Right cardiac atrium (tissue), 5 donors: ENCODE measurements around the gene C3orf18. TPM values are rescaled to one million over a fixed set of nuclear protein-coding genes. Genes with fewer than 3 reads are reported as not detected.

Experiments used
- ATAC-seq, 2 donors: fragments of 200-7000 bp; cut with Tn5 transposase; one replicate each; pipeline versions ENCODE4 v1.8.0 to v1.9.1; 2020; ENCODE audit warnings: moderate library complexity in 2 of 2, mild to moderate bottlenecking in 1 of 2
- DNase-seq, 3 donors: peaks; one replicate each; pipeline ENCODE4 v3.0.0-alpha.2; 2020
- H3K27ac ChIP-seq: one replicate; pipeline ENCODE4 v1.5.1; 2013; ENCODE audit warnings: mild to moderate bottlenecking, low read length, control low read depth, moderate library complexity
- H3K27me3 ChIP-seq: one replicate; pipeline ENCODE4 v1.6.1; 2013; ENCODE audit not compliant: control insufficient read depth, insufficient read depth
- H3K4me1 ChIP-seq: one replicate; pipeline ENCODE4 v1.6.1; 2013; ENCODE audit warnings: low read length; ENCODE audit not compliant: control insufficient read depth, insufficient read depth
- H3K4me3 ChIP-seq: one replicate; pipeline ENCODE4 v1.5.1; 2013; ENCODE audit warnings: low read length, control low read depth
- H3K9me3 ChIP-seq: one replicate; pipeline ENCODE4 v1.6.1; 2013; ENCODE audit warnings: low read length; ENCODE audit not compliant: control insufficient read depth
- WGBS: extraction: QIAGEN DNeasy Blood & Tissue Kit; methylation state at CpG from one replicate; pipeline ENCODE4 v1.1.7; 2013; 5-methylcytosine and 5-hydroxymethylcytosine counted together
- intact Hi-C, 4 donors: fragments of 100-400 bp; cut with DNase I; formaldehyde crosslinking; loops; one replicate each; pipeline versions ENCODE4 v1.11.0 to v1.14.0; 2022 to 2023
- polyA plus RNA-seq: library from polyadenylated mRNA; stranded (reverse); fragments of 200-250 nt; gene quantifications from one replicate; pipeline ENCODE4 v1.2.3, GENCODE V29; 2013
- total RNA-seq, 4 donors: library from RNA; stranded (reverse); fragmentation: NEBNext Ultra II Directional; extraction: Animal tissue kit (Norgen Biotek cat#: 25700); gene quantifications; one replicate each; pipeline ENCODE4 v1.2.1, GENCODE V29; 2021
- donor health status: healthy with polysubstance abuse.
- donor health status: DM: no; HTN: yes; CAD: no.
- donor health status: DM: no; HTN: no; CAD: no.
- donor health status: DM: no; HTN: yes; CAD: no; lungs with severe emphysema.
- donor health status: DM: yes; HTN: yes; CAD: no.

The C3orf18 gene
- total and polyA plus RNA-seq, 5 donors, result 27.2 to 44.2 (median 38.2) TPM

DNA sequence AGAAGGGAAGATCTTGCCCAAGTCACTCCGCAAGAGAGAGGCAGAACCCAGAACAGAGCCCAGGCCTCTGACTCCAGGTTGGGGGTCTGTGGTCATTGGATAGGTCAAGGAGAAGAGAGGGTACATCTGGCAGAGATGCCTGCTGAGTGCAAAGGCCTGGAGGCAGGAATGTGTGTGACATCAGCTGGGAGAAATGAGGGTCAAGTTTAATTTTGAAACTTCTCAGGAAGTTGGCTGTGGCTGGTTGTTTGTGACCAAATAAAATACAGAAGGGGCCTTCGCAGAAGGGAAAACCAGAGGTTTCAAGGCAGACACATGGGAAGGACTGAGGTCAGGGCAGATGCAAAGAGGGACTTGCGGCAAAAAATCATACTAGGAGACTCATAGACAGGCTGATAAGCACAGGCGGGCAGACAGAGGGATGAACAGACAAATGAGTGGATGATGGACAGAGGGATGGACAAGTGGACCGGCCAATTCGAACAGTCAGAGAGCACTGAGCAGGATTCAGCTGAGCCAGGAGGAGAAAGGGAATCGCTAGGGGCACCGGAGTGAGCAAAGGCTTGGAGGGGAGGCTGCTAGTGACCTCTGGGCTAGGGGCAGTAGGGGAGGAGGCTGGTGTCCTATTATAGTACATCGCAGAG lies 35.4 kb downstream of the C3orf18 start:
- WGBS, result 75% methylated on average over 9 of the region's 9 CpGs
- no peak for ATAC-seq
- DNase-seq, result no peak
- intact Hi-C loops, result no loop called here
- H3K4me1 ChIP-seq, result peaks cover 2% of the 10 kb centered on the region
- H3K27me3 ChIP-seq, result no peaks in the 10 kb centered on the region
- no peak overlapping the region for H3K27ac ChIP-seq
- H3K9me3 ChIP-seq, result no peaks in the 10 kb centered on the region
- no peak overlapping the region for H3K4me3 ChIP-seq

DNA sequence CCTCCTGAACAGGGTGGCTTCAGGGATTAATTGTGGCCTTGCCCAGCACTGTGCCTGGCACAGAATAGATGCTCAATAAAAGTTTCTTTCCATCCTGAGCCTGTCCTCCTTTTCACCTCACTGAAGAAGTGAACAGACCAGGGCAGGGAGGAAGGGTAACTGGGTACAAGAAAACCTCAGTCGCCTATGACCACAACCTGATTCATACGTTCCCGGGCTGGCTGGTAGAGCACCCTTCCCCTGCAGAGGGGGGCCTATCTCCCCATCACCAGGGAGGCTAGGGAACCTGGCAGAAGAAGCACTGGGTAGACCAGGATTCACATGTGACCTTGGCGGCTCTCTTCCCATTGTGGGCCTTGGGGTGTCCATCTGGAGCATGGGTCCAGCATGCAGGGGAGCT lies 36.3 kb downstream of the C3orf18 start:
- no peak overlapping the region for H3K4me3 ChIP-seq
- intact Hi-C loops, result no loop called here
- 94% methylated on average over 4 of the region's 4 CpGs for WGBS
- no peaks in the 10 kb centered on the region for H3K27me3 ChIP-seq
- ATAC-seq, result no peak
- peaks cover 2% of the 10 kb centered on the region for H3K4me1 ChIP-seq
- H3K9me3 ChIP-seq, result no peaks in the 10 kb centered on the region
- H3K27ac ChIP-seq, result no peak overlapping the region
- no peak for DNase-seq

DNA sequence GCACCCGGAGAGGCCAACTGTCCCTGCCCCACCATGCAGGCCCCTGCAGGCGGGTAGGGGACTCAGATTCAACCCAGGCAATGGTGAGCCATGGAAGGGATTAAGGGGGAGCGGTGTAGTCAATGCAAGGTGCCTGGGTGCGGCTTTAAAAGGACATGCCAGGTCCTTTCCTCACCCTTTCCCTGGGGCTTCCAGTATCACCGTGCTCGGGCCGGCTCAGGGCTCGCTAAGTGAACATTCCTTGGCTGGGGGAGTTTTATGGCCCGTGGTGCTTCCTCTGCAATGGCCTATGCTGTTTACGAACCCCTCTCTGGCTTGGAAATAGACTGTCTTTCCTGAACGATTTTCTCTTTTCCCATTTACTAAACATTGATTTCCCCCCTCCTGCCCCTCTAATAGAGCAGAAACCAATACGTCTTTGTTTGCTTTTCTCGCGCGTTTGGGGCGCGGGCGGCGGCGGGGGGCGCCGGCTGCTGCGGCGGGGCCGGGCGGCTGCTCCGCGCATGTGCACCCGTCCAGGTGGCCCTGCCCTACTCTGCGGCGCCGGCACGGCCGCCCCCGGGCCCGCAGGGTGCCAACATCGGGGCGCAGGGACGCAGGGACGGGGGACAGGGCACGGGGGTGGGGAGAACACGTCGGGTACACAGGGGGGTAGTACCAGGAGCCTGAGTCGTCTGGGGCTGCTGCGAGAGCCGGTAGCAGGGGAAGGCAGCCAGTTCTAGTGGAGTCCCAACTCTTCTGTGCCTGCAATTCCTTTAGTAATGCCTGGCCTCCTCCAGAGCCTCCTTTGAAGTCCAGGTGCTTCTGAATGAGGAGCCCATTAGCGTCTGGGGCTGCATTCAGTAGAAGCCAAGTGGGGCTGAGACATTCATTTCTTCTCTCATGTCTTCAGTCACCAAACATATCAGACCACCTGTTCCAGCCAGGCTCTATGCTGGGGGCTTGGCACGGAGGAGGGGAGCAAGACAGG lies 37.3 kb downstream of the C3orf18 start:
- H3K4me1 ChIP-seq, result peaks cover 2% of the 10 kb centered on the region
- H3K9me3 ChIP-seq, result no peaks in the 10 kb centered on the region
- no peak overlapping the region for H3K27ac ChIP-seq
- DNase-seq (peak in 1 of 3 donors; percentile 66), ATAC-seq (no peak)
- H3K4me3 ChIP-seq, result no peak overlapping the region
- intact Hi-C loops, result no loop called here
- H3K27me3 ChIP-seq, result no peaks in the 10 kb centered on the region
- WGBS, result 14% methylated on average over 48 of the region's 48 CpGs

DNA sequence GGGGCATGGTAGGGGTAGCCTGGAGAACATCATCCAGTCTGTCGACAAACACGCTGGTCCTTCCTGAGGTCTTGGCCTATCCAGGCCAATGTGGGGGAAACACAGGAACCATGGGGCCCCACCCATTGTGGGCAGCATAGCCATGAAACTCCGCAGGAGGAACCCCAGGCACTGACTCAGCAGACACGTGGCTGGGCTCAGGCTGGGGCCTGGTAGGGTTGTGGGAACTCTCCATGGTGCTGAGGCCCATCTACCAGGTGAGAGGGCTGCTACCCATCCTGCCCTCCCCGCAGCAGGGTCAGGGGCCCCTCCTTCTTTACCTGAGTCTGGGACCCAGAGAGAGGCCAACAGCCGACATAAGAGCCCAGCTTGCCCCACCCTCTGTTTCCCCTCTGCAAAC lies 41.6 kb downstream of the C3orf18 start:
- H3K9me3 ChIP-seq, result no peaks in the 10 kb centered on the region
- H3K27ac ChIP-seq, result no peak overlapping the region
- H3K4me3 ChIP-seq, result no peak overlapping the region
- intact Hi-C loops, result no loop called here
- H3K27me3 ChIP-seq, result no peaks in the 10 kb centered on the region
- ATAC-seq, result peak; percentile 32 to 39
- 35% methylated on average over 6 of the region's 6 CpGs for WGBS
- peak; percentile 46 to 75 (median 70) for DNase-seq
- peaks cover 2% of the 10 kb centered on the region for H3K4me1 ChIP-seq

DNA sequence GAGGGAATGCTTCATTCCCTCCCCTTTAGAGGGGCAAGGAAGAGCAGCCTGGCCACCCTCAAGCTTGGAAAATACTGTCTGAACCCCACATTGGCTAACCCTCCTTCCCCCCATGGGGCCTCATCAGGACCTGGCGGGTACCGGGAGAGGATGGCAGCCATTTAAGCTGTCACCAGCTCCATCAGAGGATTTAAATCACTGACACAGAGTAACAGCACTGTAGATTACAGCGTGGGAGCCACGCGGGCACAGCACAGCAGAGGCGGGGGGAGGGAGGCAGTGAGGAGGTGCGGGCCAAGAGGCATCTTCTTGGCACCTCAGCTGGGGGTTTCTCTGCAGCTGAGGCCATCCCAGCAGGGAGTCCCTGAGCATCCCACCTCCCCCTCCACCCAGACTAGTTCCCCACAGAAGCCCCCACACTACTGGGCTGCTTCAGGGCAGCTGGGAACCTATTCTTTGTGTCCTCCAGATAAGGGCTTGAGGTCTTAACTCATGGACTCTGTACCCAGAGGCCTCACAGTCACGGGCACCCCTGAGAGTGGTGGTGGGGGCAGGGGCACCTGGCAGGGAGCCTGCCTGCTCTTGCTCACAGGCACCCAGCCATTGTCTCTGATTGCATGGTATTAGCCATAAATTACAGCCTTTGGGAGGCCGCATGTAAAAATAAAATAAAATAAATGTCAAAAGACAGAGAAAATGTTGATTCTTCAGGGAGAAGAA lies 42.2 kb downstream of the C3orf18 start:
- Histone ChIP-seq H3K9me3 (no peaks in the 10 kb centered on the region), H3K4me3 (no peak overlapping the region), H3K4me1 (peaks cover 2% of the 10 kb centered on the region), H3K27ac (no peak overlapping the region), H3K27me3 (no peaks in the 10 kb centered on the region)
- ATAC-seq (no peak), DNase-seq (no peak)
- WGBS, result 59% methylated on average over 9 of the region's 9 CpGs
- intact Hi-C loops, result no loop called here

DNA sequence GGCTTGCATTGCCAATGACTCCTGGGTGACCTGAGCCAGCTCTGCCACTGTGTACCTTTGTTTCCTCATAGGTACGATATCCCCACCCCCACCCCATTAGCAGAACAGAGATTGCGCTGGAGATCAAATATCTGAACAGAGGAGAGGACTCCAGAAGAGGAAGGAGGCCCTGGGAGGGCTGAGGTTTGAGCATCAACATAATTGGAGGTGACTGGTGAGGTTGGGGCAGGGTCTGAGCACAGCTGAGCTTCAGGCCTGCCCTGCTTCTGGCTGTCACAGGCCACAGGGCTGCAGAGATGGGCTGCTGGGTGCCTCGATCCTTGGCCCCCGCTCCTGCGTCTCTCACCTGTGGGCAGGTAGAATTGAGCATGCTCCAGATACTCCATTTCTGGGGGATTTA lies 42.8 kb downstream of the C3orf18 start:
- ATAC-seq, result no peak
- 78% methylated on average over 5 of the region's 5 CpGs for WGBS
- H3K4me3 ChIP-seq, result no peak overlapping the region
- no peaks in the 10 kb centered on the region for H3K9me3 ChIP-seq
- no peaks in the 10 kb centered on the region for H3K27me3 ChIP-seq
- no peaks in the 10 kb centered on the region for H3K4me1 ChIP-seq
- DNase-seq, result no peak
- intact Hi-C loops, result no loop called here
- H3K27ac ChIP-seq, result no peak overlapping the region

DNA sequence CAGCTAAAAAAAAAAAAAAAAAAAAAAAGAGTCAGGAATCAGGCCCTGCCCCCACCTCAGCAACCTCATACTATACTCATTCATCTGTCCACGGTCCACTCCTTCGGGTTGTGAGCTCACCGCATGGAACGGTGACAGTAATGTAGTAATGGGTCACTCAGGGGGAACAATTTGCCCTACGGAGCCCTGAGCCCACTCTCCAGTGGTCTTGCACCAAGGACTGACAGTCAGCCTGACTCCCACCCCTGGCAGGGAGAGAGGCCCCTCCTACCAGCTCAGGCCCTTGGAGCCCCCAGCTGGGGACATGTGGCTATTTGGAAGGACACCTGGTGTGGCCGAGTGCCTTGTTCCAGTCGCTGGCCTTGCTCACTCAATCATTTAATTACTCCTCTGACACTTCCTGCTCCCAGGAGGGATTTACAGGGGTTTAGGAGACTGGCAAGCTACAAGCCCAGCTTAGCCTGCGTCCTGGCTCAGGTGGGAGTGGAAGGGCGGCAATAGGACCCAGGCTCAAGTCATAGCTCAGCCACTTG lies 44.2 kb downstream of the C3orf18 start:
- no peak overlapping the region for H3K4me3 ChIP-seq
- H3K27me3 ChIP-seq, result no peaks in the 10 kb centered on the region
- H3K4me1 ChIP-seq, result peaks cover 2% of the 10 kb centered on the region
- ATAC-seq (no peak), DNase-seq (no peak)
- 70% methylated on average over 9 of the region's 9 CpGs for WGBS
- intact Hi-C loops, result no loop called here
- H3K27ac ChIP-seq, result no peak overlapping the region
- H3K9me3 ChIP-seq, result no peaks in the 10 kb centered on the region

DNA sequence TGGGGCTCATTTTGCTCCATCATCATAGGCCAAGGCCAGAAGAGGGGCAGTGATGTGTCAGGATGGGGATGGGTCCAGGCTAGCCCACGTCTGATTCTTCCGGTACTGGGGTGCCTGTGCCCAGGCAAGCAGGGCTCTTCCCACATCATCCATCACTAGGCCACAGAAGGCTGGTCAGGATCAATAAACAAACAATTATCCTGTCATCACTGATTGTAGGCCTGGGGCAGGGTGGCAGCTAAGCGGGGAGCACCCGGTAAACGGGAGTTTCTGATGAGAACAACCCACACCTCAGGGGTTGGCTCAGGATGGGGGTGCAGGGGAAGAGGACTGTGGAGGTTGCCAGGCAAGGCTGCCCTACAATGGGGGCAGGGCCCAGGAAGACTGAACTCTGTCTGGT lies 46.0 kb downstream of the C3orf18 start:
- 71% methylated on average over 5 of the region's 5 CpGs for WGBS

DNA sequence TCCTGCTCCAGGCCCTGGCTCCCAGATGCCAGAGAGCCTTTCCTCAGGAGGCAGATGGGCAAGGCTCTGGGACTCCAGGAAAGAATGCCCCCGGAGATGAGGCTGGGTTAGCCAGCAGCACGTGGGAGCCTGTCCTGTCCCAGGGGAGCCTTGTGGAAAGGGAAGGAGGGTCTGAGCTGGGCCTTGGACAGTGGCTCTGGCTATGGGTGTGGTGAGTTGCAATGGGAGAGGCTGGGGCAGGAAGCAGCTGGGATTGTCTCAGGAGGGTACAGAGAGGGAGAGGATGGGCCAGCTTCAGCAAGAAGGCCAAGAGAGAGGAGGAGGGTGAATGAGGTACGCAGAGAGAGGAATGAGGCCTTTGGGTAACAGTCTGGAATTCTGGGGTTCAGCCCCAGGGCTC lies 46.7 kb downstream of the C3orf18 start:
- intact Hi-C loops, result no loop called here
- H3K27ac ChIP-seq, result no peak overlapping the region
- no peaks in the 10 kb centered on the region for H3K9me3 ChIP-seq
- peaks cover 2% of the 10 kb centered on the region for H3K4me1 ChIP-seq
- 59% methylated on average over 3 of the region's 3 CpGs for WGBS
- no peak for DNase-seq
- ATAC-seq, result no peak
- no peaks in the 10 kb centered on the region for H3K27me3 ChIP-seq
- no peak overlapping the region for H3K4me3 ChIP-seq

More for the DNA sequence above, 46.0 kb downstream of the C3orf18 start:
- Histone ChIP-seq H3K4me1 (peaks cover 2% of the 10 kb centered on the region), H3K27me3 (no peaks in the 10 kb centered on the region), H3K9me3 (no peaks in the 10 kb centered on the region), H3K4me3 (no peak overlapping the region), H3K27ac (no peak overlapping the region)
- DNase-seq (no peak), ATAC-seq (no peak)
- intact Hi-C loops, result no loop called here

DNA sequence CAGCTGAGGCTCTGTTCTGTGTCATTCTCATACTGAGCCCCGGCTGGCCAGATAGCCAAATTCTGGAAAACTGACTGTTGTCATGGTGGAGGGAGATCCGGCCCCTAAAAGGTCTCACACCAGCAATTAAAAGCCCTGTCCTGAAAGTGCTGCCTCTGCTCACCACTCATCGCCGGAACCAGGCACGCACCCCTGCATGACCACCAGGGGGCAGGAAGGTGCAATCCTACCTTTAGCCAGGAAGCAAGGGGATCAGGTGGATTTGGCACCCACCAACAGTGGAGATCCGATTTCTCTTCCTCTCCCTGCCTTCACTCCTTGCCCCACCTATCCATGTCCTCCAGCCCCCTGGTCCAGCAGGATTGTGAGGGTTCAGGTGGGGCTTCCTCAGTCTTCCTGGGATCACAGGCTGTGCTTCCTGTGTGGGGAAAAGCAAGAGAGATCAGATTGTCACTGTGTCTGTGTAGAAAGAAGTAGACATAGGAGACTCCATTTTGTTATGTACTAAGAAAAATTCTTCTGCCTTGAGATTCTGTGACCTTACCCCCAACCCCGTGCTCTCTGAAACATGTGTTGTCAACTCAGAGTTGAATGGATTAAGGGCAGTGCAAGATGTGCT lies 48.0 kb downstream of the C3orf18 start:
- 19% methylated on average over 7 of the region's 7 CpGs for WGBS
- Histone ChIP-seq H3K4me3 (no peak overlapping the region), H3K9me3 (no peaks in the 10 kb centered on the region), H3K4me1 (peaks cover 2% of the 10 kb centered on the region), H3K27me3 (no peaks in the 10 kb centered on the region), H3K27ac (no peak overlapping the region)
- ATAC-seq (no peak), DNase-seq (peak; percentile 48 to 78 (median 77))
- intact Hi-C loops, result loop anchor here in 2 of 4 donors (10.0 kb wide), 1 partner anchor 85 kb away; no protein-coding TSS in a partner anchor
